HL-60/S4 treated with retinoic acid at 250 ng/mL for 4 days and 3 days (cell line): Measurements from ENCODE around the gene SUSD3.

ENCODE experiments used
- in situ Hi-C: fragments of 300-500 bp; cut with MboI; formaldehyde crosslinking; loops from 2 replicates; pipeline ENCODE4 v1.7.0; 2022; ENCODE audit warnings: low sequenced_read_pairs

The SUSD3 gene

GRCh38 chr9:93121316-93122241 is 63.1 kb downstream of the SUSD3 start:
- in situ Hi-C loops, result no loop called here

- in situ Hi-C loops, result no loop called here
Measured at GRCh38 chr9:93122721-93123221, 64.3 kb downstream of the SUSD3 start.

- in situ Hi-C loops, result no loop called here
Measured at GRCh38 chr9:93123561-93124283, 65.2 kb downstream of the SUSD3 start.

GRCh38 chr9:93124793-93125192 is 66.3 kb downstream of the SUSD3 start:
- in situ Hi-C loops, result no loop called here

GRCh38 chr9:93125331-93125894 is 66.9 kb downstream of the SUSD3 start:
- in situ Hi-C loops, result no loop called here

- in situ Hi-C loops, result no loop called here
Measured at GRCh38 chr9:93126151-93126781, 67.8 kb downstream of the SUSD3 start.

GRCh38 chr9:93126825-93127368 is 68.4 kb downstream of the SUSD3 start:
- in situ Hi-C loops, result no loop called here

GRCh38 chr9:93127395-93127911 is 69.0 kb downstream of the SUSD3 start:
- in situ Hi-C loops, result no loop called here

- in situ Hi-C loops, result no loop called here
Measured at GRCh38 chr9:93128011-93128714, 69.7 kb downstream of the SUSD3 start.

GRCh38 chr9:93128715-93129224 is 70.3 kb downstream of the SUSD3 start:
- in situ Hi-C loops, result no loop called here

GRCh38 chr9:93129286-93129685 is 70.8 kb downstream of the SUSD3 start:
- in situ Hi-C loops, result no loop called here

- in situ Hi-C loops, result no loop called here
Measured at GRCh38 chr9:93129691-93130500, 71.4 kb downstream of the SUSD3 start.

- in situ Hi-C loops, result no loop called here
Measured at GRCh38 chr9:93130861-93131481, 72.5 kb downstream of the SUSD3 start.

- in situ Hi-C loops, result no loop called here
Measured at GRCh38 chr9:93131599-93132286, 73.2 kb downstream of the SUSD3 start.

GRCh38 chr9:93132287-93132927 is 73.9 kb downstream of the SUSD3 start:
- in situ Hi-C loops, result no loop called here

GRCh38 chr9:93132946-93133680 is 74.6 kb downstream of the SUSD3 start:
- in situ Hi-C loops, result no loop called here

- in situ Hi-C loops, result no loop called here
Measured at GRCh38 chr9:93133681-93134014, 75.1 kb downstream of the SUSD3 start.
